Duodenal mucosa (tissue), 2 donors: ENCODE measurements around the gene GBP7.

ENCODE experiments used
- H3K27ac ChIP-seq: one replicate; pipeline ENCODE4 v1.7.0; 2013; ENCODE audit warnings: low read depth, low read length
- H3K27me3 ChIP-seq, 2 donors: one replicate each; pipeline ENCODE4 v1.7.0; 2013; ENCODE audit warnings: low read length in 2 of 2, control low read depth in 1 of 2; ENCODE audit not compliant: insufficient read depth in 2 of 2, control insufficient read depth in 1 of 2
- H3K36me3 ChIP-seq, 2 donors: one replicate each; pipeline ENCODE4 v1.7.0; 2013; ENCODE audit warnings: low read length in 2 of 2, control low read depth in 1 of 2; ENCODE audit not compliant: insufficient read depth in 2 of 2, control insufficient read depth in 1 of 2
- H3K4me1 ChIP-seq, 2 donors: one replicate each; pipeline ENCODE4 v1.7.0; 2013; ENCODE audit warnings: low read length in 2 of 2, control low read depth in 1 of 2; ENCODE audit not compliant: insufficient read depth in 2 of 2, control insufficient read depth in 1 of 2
- H3K4me3 ChIP-seq, 2 donors: one replicate each; pipeline ENCODE4 v1.7.0; 2013; ENCODE audit warnings: low read length in 2 of 2, low read depth in 1 of 2
- H3K9ac ChIP-seq, 2 donors: one replicate each; pipeline ENCODE4 v1.7.0; 2013; ENCODE audit warnings: low read length in 2 of 2, low read depth in 1 of 2
- H3K9me3 ChIP-seq, 2 donors: one replicate each; pipeline ENCODE4 v1.7.0; 2013; ENCODE audit warnings: low read length in 2 of 2, control low read depth in 1 of 2; ENCODE audit not compliant: control insufficient read depth in 1 of 2

The GBP7 gene

GRCh38 chr1:89199525-89200031, 23.8 kb upstream of the GBP7 start:
- Histone ChIP-seq H3K4me3 (peak overlapping the region; percentile 88 to 98), H3K9me3 (peaks cover 0 to 6% of the 10 kb centered on the region in 2 donors), H3K4me1 (peaks cover 6 to 20% of the 10 kb centered on the region in 2 donors), H3K27ac (peak overlapping the region; percentile 71), H3K9ac (peak overlapping the region; percentile 83 to 85), H3K27me3 (no peaks in the 10 kb centered on the region), H3K36me3 (no peaks in the 10 kb centered on the region)

GRCh38 chr1:89198491-89199072, 22.8 kb upstream of the GBP7 start, which contains the start of gene GBP4:
GBP4 (minus strand) TSS chr1:89198942; CDS start chr1:89198834, 108 bp downstream.
- Histone ChIP-seq H3K9me3 (no peaks in the 10 kb centered on the region), H3K27ac (peak within 1 kb of the TSS; percentile 71), H3K4me1 (peaks cover 6 to 20% of the 10 kb centered on the region in 2 donors), H3K27me3 (no peaks in the 10 kb centered on the region), H3K36me3 (no peaks in the 10 kb centered on the region), H3K9ac (peak within 1 kb of the TSS; percentile 83 to 85), H3K4me3 (peak within 1 kb of the TSS; percentile 88 to 98)

GRCh38 chr1:89198081-89198480, 22.3 kb upstream of the GBP7 start:
- Histone ChIP-seq H3K4me3 (peak overlapping the region; percentile 88 to 98), H3K4me1 (peaks cover 6 to 20% of the 10 kb centered on the region in 2 donors), H3K9ac (peak overlapping the region; percentile 83 to 85)

GRCh38 chr1:89195476-89195875, 19.7 kb upstream of the GBP7 start:
- H3K4me1 ChIP-seq = peaks cover 6 to 8% of the 10 kb centered on the region in 2 donors
- no peak overlapping the region for H3K9ac ChIP-seq
- no peaks in the 10 kb centered on the region for H3K27me3 ChIP-seq
- H3K4me3 ChIP-seq = peak overlapping the region in 1 of 2 donors; percentile 11
- H3K9me3 ChIP-seq = no peaks in the 10 kb centered on the region
- H3K27ac ChIP-seq = no peak overlapping the region
- H3K36me3 ChIP-seq = peaks cover 4 to 17% of the 10 kb centered on the region in 2 donors

More at GRCh38 chr1:89198081-89198480, 22.3 kb upstream of the GBP7 start:
- no peaks in the 10 kb centered on the region for H3K9me3 ChIP-seq
- H3K27me3 ChIP-seq = no peaks in the 10 kb centered on the region
- peak overlapping the region; percentile 71 for H3K27ac ChIP-seq
- H3K36me3 ChIP-seq = peaks cover 0 to 2% of the 10 kb centered on the region in 2 donors

GRCh38 chr1:89191314-89191713, 15.5 kb upstream of the GBP7 start:
- H3K36me3 ChIP-seq = peaks cover 22 to 44% of the 10 kb centered on the region in 2 donors
- no peaks in the 10 kb centered on the region for H3K4me1 ChIP-seq
- H3K27ac ChIP-seq = no peak overlapping the region
- no peaks in the 10 kb centered on the region for H3K9me3 ChIP-seq
- H3K4me3 ChIP-seq = no peak overlapping the region
- no peak overlapping the region for H3K9ac ChIP-seq
- H3K27me3 ChIP-seq = no peaks in the 10 kb centered on the region

GRCh38 chr1:89190017-89190416, 14.2 kb upstream of the GBP7 start:
- H3K4me1 ChIP-seq = no peaks in the 10 kb centered on the region
- H3K36me3 ChIP-seq = peaks cover 27 to 54% of the 10 kb centered on the region in 2 donors
- H3K4me3 ChIP-seq = no peak overlapping the region
- H3K27ac ChIP-seq = no peak overlapping the region
- H3K9ac ChIP-seq = no peak overlapping the region
- no peaks in the 10 kb centered on the region for H3K27me3 ChIP-seq
- no peaks in the 10 kb centered on the region for H3K9me3 ChIP-seq

- no peak overlapping the region for H3K4me3 ChIP-seq
- no peaks in the 10 kb centered on the region for H3K27me3 ChIP-seq
- H3K36me3 ChIP-seq = peaks cover 0 to 14% of the 10 kb centered on the region in 2 donors
- H3K9ac ChIP-seq = no peak overlapping the region
- no peaks in the 10 kb centered on the region for H3K4me1 ChIP-seq
- H3K27ac ChIP-seq = no peak overlapping the region
- no peaks in the 10 kb centered on the region for H3K9me3 ChIP-seq
Observed at GRCh38 chr1:89179343-89179742, 3.5 kb upstream of the GBP7 start.

GRCh38 chr1:89176971-89177370, 1.2 kb upstream of the GBP7 start:
- H3K4me3 ChIP-seq = no peak overlapping the region
- H3K9me3 ChIP-seq = no peaks in the 10 kb centered on the region
- H3K4me1 ChIP-seq = no peaks in the 10 kb centered on the region
- no peak overlapping the region for H3K9ac ChIP-seq
- H3K27ac ChIP-seq = no peak overlapping the region
- H3K36me3 ChIP-seq = no peaks in the 10 kb centered on the region
- no peaks in the 10 kb centered on the region for H3K27me3 ChIP-seq

GRCh38 chr1:89174491-89174890, 1.3 kb downstream of the GBP7 start:
- no peak overlapping the region for H3K9ac ChIP-seq
- H3K27me3 ChIP-seq = no peaks in the 10 kb centered on the region
- H3K4me1 ChIP-seq = no peaks in the 10 kb centered on the region
- H3K36me3 ChIP-seq = no peaks in the 10 kb centered on the region
- H3K27ac ChIP-seq = no peak overlapping the region
- no peaks in the 10 kb centered on the region for H3K9me3 ChIP-seq
- no peak overlapping the region for H3K4me3 ChIP-seq

GRCh38 chr1:89172468-89173143, 3.2 kb downstream of the GBP7 start:
- H3K9ac ChIP-seq = no peak overlapping the region
- no peaks in the 10 kb centered on the region for H3K9me3 ChIP-seq
- no peak overlapping the region for H3K27ac ChIP-seq
- no peak overlapping the region for H3K4me3 ChIP-seq
- no peaks in the 10 kb centered on the region for H3K4me1 ChIP-seq
- no peaks in the 10 kb centered on the region for H3K36me3 ChIP-seq
- H3K27me3 ChIP-seq = no peaks in the 10 kb centered on the region
